DMS114 treated with DMSO at 0.1 percent for 48 hours (cell line): ENCODE data around the gene ENTPD1.
"Not testable (repeated sequence)": the region's sequence is repeated elsewhere in the genome, so short reads cannot be mapped to it uniquely, and the experiment has no call there.

Source experiments
- DNase-seq: peaks from one replicate; lab custom pipeline; 2025; ENCODE audit not compliant: unreplicated experiment; lab: John Stamatoyannopoulos, UW

The ENTPD1 gene

DNA sequence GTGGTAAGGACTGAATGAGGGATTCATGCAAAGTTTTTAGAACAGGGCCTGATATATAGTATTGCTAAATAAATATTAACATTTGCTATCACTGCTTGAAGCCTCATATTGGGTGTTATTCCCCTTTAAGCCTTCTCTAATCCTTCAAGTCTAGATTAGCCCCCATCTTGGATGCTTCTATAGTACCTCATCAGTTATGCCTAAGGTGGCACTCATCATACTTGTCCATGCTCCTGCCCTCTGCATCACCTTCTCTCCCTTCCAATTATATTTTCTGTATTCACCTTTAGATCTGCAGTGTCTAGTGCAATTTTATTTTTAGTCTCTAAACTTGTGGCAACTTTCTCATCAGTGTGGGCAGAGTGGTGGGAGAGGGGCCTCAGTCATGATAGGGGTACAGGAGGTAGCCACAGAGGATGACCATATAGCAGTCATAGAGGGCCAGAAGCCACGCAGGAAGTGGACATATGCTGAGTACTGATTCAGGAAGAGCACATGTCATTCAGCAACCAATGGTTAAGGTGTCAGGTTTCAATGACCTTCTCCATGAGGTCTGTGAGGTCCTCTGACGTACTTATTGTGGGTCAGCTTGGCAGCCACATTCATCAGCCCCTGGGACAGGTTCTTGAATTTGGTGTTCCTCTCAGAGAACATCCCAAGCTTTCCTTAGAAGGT, 2.5 kb downstream of the ENTPD1 start:
- DNase-seq: no peak

DNA sequence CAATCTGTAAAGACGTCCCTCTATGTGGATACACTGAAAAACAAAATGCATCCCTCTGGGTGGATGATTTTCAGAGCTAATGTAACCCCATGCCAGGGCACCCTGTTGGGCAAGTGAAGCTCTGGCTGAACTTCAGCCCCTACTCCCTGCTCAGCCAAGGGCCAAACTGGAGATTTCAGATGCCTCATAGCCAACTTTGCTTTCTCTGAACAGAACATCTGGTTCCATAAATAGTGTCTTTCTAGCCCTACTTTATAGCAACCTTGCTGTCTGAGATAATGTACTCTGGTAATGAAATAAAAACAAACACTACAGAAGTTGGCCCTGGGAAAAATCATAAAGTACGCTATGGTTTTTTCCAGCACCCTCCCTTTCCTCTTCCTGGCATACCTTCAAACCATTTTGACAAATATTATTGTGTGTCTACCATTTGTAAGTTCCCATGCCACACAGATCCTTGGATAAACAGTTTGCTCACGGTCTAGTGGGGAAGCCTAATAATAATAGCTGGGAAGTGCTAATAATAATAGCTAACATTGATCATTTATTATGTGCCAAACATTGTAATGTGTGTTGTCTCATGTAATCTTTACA, 3.4 kb downstream of the ENTPD1 start:
- DNase-seq: no peak

DNA sequence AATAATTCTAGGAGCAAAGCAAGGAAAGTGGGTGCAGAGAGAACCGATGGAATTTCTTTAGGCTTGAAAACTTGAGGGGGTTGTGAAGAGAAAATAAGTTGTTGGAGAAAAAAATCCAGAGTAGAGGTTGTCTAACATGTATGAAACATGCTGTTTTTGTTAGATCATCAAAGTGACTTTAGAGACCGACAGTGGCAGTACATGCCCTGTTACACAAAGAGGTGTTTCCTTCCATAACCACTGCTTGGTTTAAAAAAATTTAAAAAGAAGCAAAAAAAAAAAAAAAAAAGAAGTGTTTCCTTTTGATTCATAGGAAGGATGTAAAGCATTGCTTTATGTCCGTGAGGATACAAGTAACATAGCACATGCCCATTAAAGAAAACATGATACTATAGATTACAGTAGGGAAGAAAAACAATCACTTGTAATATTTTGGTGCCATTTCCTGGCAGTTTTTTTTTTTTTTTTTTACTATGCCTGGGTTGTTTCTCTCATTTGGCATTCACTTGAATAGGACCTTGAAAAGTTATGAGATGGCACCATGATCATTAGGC, 6.1 kb downstream of the ENTPD1 start:
- no peak for DNase-seq

DNA sequence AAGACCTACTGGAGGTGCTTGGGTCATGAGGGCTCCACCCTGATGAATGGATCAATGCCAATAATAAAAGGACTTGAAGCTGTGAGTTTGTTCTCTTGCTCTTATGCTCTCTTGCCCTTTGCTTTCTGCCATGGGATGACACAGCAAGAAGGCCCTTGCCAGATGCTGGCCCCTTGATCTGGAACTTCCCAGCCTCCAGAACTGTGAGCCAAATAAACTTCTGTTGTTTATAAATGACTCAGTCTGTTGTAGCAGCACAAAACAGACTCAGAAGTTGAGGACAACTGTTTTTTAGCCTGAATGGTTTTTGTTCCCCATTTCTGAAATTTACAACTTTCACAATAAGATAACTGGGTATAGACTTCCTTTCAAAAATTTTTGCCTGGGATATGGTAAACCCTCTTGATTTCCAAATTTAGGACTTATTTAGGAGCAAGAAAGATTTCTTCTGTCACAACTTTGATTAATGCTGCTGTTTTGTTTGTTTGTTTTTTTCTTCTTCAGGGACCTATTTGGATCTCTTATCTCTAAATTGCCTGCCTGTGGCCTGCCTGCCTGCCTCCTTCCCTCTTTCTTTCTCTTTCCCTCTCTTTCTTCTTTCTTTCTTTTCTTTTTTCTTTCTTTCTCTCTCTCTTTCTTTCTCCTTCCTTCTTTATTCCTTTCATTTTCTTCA, 12.1 kb downstream of the ENTPD1 start:
- DNase-seq: no peak

DNA sequence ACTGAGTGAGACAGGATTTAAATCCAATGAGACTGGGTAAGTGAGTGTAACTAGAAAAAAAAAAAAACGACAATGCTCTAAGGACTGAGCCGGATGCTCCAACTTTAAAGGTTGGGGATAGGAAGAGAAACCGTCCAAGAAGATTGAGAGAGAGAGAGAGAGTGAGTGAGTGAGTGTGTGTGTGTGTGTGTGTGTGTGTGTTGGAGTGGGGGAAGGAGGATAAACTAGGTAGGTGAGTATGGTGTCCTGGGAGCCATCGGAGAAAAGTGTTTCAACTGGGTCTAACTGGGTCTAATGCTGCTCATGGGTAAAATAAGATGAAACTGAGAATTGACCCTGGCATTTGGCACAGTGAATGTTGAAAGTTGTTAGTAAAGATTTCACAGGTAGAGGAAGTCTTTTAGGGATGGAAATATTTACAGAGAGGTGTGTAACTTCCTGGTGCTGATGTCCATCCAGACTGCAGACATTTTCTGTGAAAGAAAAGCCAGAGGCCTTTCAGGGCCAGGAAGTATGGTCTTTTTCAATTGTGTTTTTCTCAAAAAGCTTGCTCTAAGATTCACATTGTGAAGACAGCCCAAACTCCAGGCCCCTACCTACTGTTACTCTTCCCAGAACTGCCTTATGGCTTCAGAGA, 14.2 kb downstream of the ENTPD1 start:
- DNase-seq: no peak

DNA sequence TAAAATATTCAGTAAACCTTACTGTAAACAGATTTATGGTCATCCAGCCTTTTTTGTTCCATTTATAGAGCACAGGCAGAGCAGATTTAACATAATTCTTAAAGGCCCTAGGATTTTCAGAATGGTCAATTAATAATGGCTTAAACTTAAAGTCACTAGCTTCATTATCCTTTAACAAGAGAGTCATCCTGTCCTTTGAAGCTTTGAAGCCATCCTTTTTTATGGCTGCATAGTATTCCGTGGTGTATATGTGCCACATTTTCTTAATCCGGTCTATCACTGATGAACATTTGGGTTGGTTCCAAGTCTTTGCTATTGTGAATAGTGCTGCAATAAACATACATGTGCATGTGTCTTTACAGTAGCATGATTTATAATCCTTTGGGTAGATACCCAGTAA, 17.5 kb downstream of the ENTPD1 start:
- DNase-seq: not testable (repeated sequence)

DNA sequence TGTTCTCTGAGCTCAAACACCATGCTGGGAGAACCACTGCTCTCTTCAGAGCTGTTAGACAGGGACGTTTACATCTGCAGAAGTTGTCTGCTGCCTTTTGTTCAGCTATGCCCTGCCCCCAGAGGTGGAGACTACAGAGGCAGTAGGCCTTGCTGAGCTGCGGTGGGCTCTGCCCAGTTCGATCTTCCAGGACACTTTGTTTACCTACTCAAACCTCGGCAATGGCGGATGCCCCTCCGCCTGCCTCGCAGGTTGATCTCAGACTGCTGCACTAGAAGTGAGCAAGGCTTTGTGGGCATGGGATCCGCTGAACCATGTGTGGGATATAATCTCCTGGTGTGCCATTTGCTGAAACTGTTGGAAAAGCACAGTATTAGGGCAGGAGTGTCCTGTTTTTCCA, 21.7 kb downstream of the ENTPD1 start:
- DNase-seq: not testable (repeated sequence)

DNA sequence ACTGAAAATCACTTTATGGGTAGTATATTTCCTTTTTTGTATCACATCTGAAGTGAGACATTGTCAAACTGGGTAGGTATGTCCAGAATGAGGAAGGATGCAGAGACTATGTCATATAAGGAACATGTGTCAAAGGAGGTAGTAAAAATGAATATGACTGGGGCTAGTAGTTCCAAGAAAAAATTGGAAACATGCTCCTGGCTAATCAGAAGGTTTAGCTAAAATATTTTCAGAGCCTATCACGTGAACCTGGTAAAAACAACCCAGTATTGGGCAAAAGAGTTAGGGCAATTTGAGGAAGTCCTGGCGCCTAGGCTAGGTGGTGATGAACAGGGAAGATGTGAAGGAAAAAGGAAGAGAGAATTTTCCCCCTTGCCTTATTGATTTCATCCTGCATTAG, 26.4 kb downstream of the ENTPD1 start:
- no peak for DNase-seq

DNA sequence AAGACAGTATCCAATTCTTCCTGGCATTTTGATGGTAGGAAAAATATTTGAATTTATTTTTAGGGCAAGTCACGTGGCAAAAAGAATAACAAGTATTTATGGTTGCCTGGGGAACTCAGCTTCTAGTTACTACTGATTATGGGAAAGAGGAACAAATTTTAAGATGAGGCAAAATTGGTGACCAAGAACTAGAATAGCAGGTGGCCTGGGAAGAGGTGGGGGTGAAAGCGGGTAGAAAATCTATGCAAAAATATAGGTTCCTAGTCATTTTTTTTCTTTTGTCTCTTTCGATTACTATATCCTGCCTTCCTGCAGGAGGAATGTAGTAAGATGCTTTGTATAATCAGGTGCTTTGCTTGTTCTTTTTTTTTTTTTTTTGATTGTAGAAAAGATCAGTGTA, 27.8 kb downstream of the ENTPD1 start:
- DNase-seq: no peak

DNA sequence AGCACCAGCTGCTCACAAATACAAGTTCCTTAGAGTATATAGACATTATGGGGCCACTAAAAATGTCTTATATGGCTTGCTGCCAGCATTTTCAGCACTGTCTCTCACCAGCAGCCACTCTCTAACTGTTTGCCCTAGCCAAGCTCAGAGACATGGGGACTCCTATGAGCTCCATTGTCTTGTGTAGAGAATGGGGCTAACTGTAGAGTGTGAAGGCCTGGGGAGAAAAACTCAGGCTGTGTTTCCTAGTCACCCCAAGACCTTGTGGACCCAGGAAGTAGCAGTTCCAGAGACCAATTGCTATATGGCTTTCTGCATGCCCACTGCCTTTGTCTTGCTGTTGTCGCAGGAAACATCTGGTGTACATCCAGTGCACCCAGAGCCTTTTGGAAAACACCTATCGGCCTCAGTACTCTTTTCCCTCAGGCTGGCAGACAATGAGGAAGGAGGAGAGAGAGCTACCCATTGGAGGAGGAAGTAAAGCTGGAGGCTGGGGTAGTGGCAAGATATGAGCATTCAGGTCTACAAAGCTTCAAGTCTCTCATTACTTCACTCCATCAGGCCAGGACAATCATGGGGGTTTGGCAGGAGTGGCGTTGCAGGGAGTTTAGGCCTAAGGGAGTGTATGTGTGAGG, 28.4 kb downstream of the ENTPD1 start:
- no peak for DNase-seq

DNA sequence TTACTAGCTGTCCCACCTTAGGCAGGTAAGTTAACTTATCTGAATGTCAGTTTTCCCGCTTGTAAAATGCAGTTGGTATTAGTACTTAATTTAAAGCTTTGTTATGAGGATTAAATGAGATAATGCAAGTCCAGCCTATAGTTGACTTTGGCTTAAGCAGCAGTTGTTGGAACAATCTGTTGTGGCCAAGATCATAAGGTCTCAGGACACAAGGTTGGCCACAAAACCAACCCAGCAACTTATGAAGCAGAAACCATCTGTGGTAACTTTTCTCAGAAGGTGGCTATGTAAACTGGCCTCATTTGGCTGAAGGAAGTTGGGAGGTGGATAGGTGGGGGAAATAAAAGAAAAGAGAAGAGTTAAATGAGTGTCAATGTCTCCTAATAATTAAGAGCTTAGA, 29.4 kb downstream of the ENTPD1 start:
- DNase-seq: no peak

DNA sequence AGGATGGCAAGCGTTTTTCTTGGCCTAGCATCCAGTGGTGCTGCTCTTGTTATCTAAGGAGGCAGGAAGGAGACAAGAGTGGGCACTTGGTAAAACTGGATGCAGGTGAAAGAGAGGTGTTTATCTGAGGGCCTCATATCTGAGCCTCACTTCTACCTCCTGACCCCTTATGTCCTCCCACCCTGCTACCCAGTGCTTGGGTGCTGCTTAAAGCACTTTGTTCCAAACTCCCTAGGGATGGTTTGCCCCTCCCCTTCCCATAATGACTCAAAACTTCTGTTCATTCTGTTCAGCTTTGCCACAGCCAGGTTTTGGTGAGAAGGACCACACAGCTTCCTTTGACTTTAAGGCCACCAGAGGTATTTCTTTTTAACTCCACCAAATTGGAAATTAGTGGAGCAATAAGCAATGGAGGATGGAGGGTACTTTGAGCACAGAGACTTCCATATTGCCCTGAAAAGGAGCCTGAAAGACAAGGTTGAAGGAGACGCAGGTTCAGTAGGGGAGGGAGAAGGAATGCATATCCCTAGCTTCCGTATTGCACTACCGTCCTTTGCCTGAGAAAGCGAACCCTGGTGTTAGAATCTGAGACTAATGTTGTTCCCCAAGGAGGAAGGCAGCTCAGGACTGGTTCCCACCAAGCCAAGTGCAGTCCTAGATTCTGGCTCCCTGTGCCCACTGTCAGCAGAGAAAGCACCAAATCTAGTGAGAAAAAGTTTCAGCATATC, 30.1 kb downstream of the ENTPD1 start:
- DNase-seq: no peak

DNA sequence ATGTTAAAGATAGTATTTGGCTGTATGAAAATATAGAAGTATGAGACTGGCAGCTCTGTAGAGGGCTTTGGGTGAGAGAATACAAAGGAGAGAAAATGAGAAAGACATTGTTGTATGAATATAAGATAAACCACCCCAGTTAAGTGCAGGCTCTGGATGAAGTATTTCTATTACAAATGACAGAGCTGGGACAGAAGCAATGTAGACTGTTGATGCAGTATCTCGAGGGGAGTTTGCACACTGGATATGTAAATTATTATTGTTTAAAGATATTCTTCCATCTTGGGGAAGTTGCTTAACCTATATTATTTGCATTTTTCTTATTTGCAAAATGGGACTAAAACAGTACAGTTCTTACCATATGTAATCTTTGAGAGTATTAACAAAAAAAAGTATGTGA, 31.5 kb downstream of the ENTPD1 start:
- DNase-seq: no peak

DNA sequence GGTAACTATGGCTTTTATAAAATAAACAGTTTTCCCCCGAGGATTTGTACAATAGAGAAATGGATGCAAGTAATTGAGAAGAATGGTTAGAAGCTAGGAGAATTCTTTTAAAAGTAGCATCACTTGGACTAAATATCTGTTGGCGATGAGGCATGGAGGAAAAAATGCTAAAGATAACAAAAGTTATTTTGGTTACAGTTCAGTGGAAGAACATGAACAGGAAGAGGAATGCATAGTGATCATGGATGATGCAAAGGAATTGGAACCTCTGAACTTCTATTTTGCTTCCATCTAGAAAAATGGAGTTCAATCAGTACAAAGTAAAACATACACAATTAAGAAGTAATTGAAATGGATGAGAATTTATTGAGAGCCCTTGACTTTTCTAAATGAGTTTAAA, 32.9 kb downstream of the ENTPD1 start:
- no peak for DNase-seq

DNA sequence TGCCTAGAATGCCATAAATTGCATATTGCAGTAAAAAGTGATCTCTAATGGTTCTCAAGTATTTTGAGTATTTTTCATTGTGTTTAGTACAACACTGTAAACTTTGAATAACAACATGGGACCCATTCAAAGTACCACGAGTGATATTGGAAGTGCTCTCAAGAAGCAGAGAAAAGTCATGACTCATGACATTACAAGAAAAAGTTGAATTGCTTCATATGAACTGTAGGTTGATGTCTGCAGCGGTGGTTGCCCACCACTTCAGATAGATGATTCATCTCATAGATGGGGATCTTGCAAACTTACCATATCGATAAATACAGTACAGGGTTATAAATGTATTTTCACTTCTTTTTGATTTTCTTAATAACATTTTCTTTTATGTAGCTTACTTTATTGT, 33.9 kb downstream of the ENTPD1 start:
- DNase-seq: no peak

DNA sequence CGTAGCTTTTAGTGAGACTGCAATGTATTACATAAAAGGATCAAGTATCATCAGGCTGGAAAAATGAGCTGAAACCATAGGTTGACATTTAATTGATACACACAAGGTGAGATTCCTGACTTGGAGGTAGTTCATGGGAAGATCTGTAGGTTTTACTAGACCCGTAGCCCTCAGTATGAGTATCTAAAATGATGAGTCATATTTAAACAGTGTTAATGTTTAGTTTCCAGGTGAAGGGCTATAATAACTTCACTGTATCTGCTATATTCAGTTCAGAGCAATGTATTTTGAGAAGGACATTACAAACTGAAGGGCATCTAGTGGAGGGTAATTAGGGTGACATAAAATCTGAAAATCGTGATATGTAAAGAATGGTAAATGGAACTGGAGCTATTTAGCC, 35.0 kb downstream of the ENTPD1 start:
- no peak for DNase-seq

DNA sequence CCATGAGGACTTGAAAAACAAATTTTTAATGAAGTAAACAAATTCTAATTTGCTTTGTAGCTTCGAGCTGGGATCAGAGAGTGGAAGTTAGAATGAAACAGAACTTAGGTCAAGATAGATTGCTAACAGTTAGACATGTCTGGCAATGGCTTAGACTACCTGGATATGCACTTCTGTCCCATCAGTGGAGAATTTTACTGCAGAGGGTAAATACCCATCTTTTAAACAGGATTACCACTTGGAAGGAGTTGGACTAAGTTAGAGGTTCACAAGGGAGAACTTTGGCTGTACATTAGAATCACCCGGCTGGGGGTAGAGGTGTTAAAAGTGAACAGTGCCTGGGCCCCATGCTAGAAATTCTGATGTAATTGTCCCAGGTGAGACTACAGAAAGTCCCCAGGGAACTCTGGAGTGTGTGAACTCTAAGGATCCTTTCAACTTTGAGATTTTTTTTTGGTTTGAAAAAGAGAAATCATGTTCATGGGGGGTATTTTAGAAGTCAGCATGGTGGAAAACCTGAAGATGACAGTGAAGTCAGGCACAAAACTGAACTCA, 35.5 kb downstream of the ENTPD1 start:
- no peak for DNase-seq

DNA sequence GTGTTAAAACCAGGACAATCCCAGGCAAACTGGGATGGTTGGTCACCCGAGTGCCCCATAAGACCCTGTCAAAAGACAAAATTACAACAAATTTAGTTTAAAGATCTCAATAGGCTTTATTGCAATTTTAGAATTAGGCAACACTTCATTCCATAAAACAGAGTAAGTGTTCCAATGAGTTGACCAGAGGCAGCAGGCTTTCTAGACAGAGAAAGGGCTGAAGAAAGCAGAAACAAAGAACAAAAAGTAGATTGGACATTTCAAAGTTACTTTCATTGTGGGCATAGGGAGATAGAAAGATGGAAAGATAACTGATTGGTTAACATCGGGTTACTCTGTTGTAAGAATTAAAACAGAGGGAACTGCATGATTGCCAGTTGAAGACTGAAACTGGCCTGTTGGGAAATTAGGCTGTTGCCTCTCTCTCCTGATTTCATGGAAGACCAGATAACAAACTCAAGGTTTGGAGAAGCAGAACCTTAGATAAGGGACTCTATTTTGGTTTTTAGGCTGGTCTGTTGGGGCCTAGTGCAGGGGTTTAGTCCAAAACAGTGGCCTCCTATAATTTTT, 36.3 kb downstream of the ENTPD1 start:
- DNase-seq: no peak

DNA sequence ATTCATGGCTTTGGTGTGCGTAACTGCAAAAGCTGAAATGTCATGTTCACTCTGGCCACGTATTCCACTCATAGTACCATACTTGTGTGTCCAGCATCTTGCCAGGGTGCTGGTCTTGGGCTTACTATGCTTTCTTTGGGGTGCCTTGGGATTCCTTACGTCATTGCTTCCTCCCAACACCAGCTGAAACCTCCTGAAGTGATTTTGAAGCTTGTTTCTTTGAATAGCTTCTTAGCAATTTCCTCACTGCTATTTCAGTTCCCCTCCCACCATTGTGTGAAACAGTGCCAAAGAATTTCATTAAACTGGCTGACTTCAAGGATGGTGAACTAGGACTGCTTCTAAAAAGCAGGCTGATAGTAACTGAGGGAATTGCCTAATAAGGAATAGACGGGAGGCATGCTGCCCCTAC, 36.9 kb downstream of the ENTPD1 start:
- DNase-seq: no peak

DNA sequence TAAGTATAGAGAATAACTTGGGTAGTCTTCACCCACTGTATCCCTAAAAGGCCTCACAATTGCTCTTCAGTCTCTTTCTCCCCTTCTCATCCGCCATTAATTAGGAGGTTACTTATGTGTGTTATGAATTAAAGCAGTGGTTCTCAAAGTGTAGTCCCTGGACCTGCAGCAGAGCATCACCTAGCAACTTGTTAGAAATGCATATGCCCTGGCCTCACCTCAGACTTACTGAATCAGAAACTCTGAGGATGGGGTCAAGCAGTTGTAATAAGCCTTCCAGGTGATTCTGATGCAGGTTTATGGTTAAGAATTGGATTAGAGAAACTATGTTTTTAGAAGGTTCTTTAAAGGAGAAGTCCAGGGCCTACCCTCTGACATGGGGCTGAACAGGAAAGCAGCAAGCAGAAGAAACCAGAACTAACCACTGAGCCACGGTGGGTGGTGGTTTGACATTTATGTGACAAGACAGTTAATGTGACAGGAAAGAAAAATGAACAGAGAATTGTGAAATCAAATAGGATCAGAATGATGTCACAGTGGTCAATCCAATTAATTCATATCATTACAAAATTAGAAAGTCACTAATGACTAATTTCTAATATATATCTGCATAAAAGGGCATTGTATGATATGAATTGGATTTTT, 37.6 kb downstream of the ENTPD1 start:
- no peak for DNase-seq
